ENCODE measurements around the gene FARSB.

- TF ChIP-seq CTCF (IDR thresholded peaks at IDR 0.05) (no peak), EZH2 (IDR thresholded peaks at IDR 0.05) (no peak), EZH2phosphoT487 (IDR thresholded peaks at IDR 0.05) (no peak)
Observed at GRCh38 chr2:222611684-222612083, 44.2 kb downstream of the FARSB start.

Measured in neural progenitor cell (in vitro differentiated cells).